Ectodermal cell (in vitro differentiated cells): Measurements from ENCODE around the gene CDH13.

Experiments
- H3K27ac ChIP-seq: 2 replicates; pipeline ENCODE4 v1.7.0; 2013; ENCODE audit warnings: mild to moderate bottlenecking, low read depth, low read length; ENCODE audit not compliant: insufficient read depth, poor library complexity, severe bottlenecking
- H3K27me3 ChIP-seq: 2 replicates; pipeline ENCODE4 v1.7.0; 2013; ENCODE audit warnings: mild to moderate bottlenecking, low read length; ENCODE audit not compliant: insufficient read depth, control insufficient read depth, poor library complexity, severe bottlenecking
- H3K36me3 ChIP-seq: one replicate; pipeline ENCODE4 v1.7.0; 2013; ENCODE audit warnings: low read length; ENCODE audit not compliant: control insufficient read depth, insufficient read depth
- H3K4me1 ChIP-seq: one replicate; pipeline ENCODE4 v1.7.0; 2013; ENCODE audit warnings: low read length; ENCODE audit not compliant: control insufficient read depth, insufficient read depth
- H3K4me3 ChIP-seq: 2 replicates; pipeline ENCODE4 v1.7.0; 2013; ENCODE audit warnings: low read depth, low read length, control low read depth; ENCODE audit not compliant: insufficient read depth
- H3K9me3 ChIP-seq: 2 replicates; pipeline ENCODE4 v1.7.0; 2013; ENCODE audit warnings: mild to moderate bottlenecking, low read length, moderate library complexity; ENCODE audit not compliant: control insufficient read depth
- WGBS, 2 experiments: methylation state at CpG; one replicate each; pipeline ENCODE4 v1.1.7; 2013; ENCODE audit warnings: missing lambda C conversion rate in 2 of 2; 5-methylcytosine and 5-hydroxymethylcytosine counted together

CDH13 gene

DNA sequence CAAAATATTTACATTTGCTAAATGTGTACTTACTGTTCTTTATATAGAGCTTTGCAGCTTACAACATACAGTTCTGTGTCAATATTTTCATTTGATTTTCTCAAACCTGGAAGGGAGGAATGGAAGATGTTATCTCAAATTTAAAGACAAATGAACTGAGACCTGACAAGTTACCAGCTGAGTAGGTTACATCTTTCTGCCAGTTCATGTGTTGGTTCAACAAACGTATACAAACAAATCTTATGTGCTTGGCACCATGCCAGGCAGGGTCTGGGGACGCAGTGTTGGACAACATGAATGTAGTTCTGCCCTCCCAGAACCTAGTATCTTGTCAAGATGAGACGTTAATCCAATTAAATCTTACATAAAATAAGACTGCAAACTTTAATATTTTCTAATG is 673.6 kb downstream of the CDH13 start:
- 89 to 97% methylated on average over 2 to 3 of the region's 3 CpGs for WGBS, 2 experiments

DNA sequence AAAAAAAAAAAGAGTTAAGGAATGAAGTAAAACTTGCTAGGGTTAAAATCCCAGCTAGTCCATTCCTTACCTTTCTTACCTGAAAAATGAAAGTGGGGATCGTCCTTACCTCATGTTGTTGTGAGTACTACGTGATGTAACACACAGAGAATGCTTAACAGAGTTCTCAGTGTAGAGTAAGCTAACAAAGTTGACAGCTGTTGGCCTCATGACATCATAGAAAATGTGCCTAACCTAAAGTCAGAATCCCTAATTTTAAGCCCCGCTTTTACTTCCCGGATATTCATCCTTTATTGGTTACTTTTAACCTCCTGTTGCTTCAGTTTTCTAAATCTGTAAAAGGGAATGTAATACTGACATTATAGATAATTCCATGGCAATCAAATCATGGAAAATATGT is 675.2 kb downstream of the CDH13 start:
- Histone ChIP-seq H3K4me3 (no peak overlapping the region), H3K27me3 (no peaks in the 10 kb centered on the region), H3K36me3 (no peaks in the 10 kb centered on the region), H3K9me3 (no peaks in the 10 kb centered on the region), H3K4me1 (no peaks in the 10 kb centered on the region), H3K27ac (no peak overlapping the region)
- 74 to 82% methylated on average over 4 of the region's 4 CpGs for WGBS, 2 experiments

More for the DNA sequence above, 673.6 kb downstream of the CDH13 start:
- H3K4me1 ChIP-seq, result no peaks in the 10 kb centered on the region
- H3K4me3 ChIP-seq, result no peak overlapping the region
- no peaks in the 10 kb centered on the region for H3K9me3 ChIP-seq
- no peaks in the 10 kb centered on the region for H3K36me3 ChIP-seq
- H3K27me3 ChIP-seq, result no peaks in the 10 kb centered on the region
- H3K27ac ChIP-seq, result no peak overlapping the region

DNA sequence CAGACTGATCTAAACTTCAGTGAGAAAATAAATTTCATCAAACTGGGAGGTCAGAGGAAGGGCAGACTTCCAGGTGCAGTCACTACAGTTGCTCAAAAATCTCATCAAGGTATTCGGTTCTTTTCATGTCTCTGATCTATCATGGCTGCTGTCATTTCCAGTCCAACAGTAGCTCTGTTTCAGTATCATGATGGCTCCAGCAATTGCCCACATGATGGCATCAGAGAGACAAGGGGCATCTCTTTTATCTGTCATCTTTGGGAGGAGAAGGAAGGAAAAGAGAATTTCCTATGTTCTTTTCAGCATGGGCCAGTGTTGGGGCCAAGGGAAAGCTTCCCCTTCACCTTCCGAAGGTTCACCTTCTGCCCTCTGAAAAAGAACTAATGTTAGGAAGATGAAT is 676.1 kb downstream of the CDH13 start:
- Histone ChIP-seq H3K27ac (no peak overlapping the region), H3K36me3 (no peaks in the 10 kb centered on the region), H3K4me1 (no peaks in the 10 kb centered on the region), H3K9me3 (no peaks in the 10 kb centered on the region), H3K27me3 (no peaks in the 10 kb centered on the region), H3K4me3 (no peak overlapping the region)
- 81 to 94% methylated on average over 2 of the region's 2 CpGs for WGBS, 2 experiments

DNA sequence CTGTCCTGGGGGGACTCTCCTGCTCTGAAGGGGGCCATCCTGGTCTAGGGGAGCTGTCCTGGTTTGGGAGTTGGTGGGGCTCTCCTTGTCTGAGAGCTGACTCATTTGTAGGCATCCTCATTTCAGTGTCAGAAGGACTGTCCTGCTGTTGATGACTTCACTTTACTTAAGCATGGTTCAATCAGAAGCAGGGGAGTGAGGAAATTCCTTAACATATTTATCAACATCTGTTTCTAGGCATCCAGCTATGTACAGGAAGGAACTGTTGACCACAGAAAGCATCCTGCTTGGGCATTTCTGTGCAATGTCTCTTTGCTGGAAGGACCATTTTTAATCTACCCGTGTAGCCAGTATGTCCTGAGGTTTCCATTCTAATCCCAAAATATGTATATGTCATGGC is 678.3 kb downstream of the CDH13 start:
- Histone ChIP-seq H3K27ac (no peak overlapping the region), H3K4me1 (no peaks in the 10 kb centered on the region), H3K27me3 (no peaks in the 10 kb centered on the region), H3K9me3 (no peaks in the 10 kb centered on the region), H3K36me3 (no peaks in the 10 kb centered on the region), H3K4me3 (no peak overlapping the region)
- WGBS, 2 experiments, result 100% methylated on average over 1 of the region's 1 CpG

DNA sequence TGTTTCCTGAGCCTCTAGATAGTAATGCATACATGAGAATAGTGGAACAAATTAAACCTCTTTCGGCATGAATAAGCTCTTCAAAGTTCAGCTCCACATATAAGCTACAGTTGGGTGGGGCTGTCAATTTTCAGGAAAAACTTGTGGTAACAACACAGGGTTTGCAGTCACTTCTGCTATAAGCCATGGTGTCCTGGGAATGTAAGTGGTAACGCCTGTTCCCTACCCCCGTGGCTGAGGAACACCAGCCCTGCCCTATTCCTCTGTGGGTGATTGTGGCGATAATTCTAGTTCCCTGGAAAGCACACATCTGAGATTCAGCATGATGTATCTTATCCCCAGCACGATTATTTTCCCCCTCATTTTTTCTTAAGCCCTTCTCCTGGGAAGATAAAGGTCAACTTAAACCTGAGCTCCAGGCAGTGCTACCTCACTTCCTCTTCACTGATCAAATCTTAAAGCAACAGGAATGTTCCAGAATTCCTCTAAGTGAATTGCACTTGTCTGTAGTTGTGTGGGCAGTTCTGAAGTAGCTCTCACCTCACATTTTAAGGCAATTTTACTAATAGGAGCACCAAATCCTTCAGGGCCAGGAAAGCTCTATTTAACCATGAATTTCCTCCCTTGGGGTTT is 680.3 kb downstream of the CDH13 start:
- Histone ChIP-seq H3K36me3 (no peaks in the 10 kb centered on the region), H3K27ac (no peak overlapping the region), H3K27me3 (no peaks in the 10 kb centered on the region), H3K4me3 (no peak overlapping the region), H3K9me3 (no peaks in the 10 kb centered on the region), H3K4me1 (no peaks in the 10 kb centered on the region)
- 86 to 88% methylated on average over 5 of the region's 5 CpGs for WGBS, 2 experiments

DNA sequence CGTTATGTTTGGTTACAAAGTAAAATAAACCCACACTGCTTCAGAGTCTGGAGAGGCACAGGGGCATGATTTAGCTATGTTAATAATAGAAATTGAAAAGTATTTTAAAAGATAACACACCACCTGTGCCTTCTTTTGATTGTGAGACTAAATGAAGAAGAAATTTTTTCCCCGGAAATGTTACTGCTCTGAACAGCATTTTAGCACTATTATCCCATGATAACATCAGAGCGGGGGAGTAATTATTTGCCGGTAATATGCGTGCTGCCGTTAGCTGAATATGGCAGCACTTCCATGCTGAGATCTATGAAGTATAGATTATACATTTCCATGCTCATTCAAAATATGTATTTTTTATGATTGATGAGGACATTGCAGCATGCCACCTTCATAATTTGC is 680.8 kb downstream of the CDH13 start:
- Histone ChIP-seq H3K4me3 (no peak overlapping the region), H3K9me3 (no peaks in the 10 kb centered on the region), H3K27me3 (no peaks in the 10 kb centered on the region), H3K36me3 (no peaks in the 10 kb centered on the region), H3K27ac (no peak overlapping the region), H3K4me1 (no peaks in the 10 kb centered on the region)
- 97 to 98% methylated on average over 5 to 6 of the region's 6 CpGs for WGBS, 2 experiments

DNA sequence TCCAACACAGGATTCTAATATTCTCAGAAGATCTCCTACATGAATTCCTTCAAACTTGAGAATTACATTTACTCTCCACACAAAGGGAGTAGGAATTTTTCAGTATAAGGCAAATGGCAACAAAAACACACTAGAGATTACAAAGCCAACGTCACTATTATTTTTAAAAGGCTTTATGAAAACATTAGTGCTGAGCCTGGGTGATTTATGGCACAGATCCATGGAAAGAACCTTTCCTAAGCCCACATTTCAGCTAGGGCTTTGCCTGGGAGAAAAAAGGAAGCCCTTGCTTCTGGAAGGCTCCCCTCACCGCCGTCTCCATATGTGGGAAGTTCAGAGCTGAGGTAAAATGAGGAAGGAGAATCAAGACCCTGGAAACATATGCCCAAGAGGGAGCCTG is 681.6 kb downstream of the CDH13 start:
- 88 to 98% methylated on average over 3 of the region's 3 CpGs for WGBS, 2 experiments

DNA sequence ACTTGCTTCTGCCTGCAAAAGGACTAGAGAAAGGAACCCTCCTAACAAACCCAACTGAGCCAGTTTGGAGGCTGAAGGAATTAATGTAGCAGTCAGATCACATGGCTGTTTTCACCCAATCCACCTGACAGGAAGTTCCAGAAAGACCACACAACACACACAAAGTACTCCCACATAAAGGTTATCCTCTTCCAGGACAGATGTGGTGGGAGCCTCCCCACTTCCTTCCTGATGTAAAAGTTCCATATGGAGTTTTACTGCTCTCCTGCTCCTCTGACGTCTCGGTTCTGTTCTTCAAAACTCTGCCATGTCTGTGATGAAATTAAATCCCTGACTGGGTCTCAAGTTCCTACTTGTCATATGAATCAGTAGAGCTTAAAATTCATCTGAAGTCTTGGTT is 684.0 kb downstream of the CDH13 start:
- no peaks in the 10 kb centered on the region for H3K27me3 ChIP-seq
- WGBS, 2 experiments, result 80 to 92% methylated on average over 2 of the region's 2 CpGs
- H3K4me1 ChIP-seq, result no peaks in the 10 kb centered on the region
- H3K4me3 ChIP-seq, result no peak overlapping the region
- no peaks in the 10 kb centered on the region for H3K36me3 ChIP-seq
- H3K27ac ChIP-seq, result no peak overlapping the region
- no peaks in the 10 kb centered on the region for H3K9me3 ChIP-seq

More for the DNA sequence above, 681.6 kb downstream of the CDH13 start:
- Histone ChIP-seq H3K9me3 (no peaks in the 10 kb centered on the region), H3K36me3 (no peaks in the 10 kb centered on the region), H3K4me1 (no peaks in the 10 kb centered on the region), H3K27me3 (no peaks in the 10 kb centered on the region), H3K27ac (no peak overlapping the region), H3K4me3 (no peak overlapping the region)

DNA sequence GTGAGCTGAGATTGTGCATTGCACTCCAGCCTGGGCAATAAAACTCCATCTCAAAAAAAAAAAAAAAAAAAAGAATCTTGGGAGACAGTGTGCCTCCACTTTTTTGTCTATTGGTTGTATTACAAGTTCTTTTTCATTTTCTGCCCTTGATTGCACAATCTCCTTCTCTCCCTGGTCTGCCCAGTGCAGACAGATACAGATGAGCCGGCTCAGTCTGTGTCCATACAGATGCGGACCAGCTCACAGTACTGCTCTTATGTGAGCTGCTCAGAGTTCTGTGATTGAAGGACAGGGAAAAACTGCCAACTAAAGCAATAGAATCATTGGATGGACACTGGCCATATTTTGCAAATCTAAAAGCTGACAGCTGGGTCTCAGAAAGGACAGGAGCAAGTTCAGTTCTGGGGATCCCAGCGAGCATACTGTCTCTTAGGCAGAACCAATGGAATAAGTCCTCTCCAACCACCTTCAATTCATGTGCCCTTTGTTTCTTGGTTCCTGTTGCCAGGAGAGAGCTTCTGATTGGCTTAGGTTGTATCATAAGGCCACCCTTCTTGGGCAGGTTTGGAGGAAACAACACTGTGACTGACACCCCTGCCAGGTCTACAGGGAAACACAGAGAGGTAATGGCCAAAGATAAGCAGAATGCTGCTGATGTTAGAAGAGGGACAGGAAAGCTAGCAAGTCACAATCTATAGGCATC is 685.4 kb downstream of the CDH13 start:
- H3K4me3 ChIP-seq, result no peak overlapping the region
- H3K36me3 ChIP-seq, result no peaks in the 10 kb centered on the region
- H3K27ac ChIP-seq, result no peak overlapping the region
- WGBS, 2 experiments, result 94% methylated on average over 3 of the region's 3 CpGs
- H3K9me3 ChIP-seq, result no peaks in the 10 kb centered on the region
- no peaks in the 10 kb centered on the region for H3K4me1 ChIP-seq
- no peaks in the 10 kb centered on the region for H3K27me3 ChIP-seq

DNA sequence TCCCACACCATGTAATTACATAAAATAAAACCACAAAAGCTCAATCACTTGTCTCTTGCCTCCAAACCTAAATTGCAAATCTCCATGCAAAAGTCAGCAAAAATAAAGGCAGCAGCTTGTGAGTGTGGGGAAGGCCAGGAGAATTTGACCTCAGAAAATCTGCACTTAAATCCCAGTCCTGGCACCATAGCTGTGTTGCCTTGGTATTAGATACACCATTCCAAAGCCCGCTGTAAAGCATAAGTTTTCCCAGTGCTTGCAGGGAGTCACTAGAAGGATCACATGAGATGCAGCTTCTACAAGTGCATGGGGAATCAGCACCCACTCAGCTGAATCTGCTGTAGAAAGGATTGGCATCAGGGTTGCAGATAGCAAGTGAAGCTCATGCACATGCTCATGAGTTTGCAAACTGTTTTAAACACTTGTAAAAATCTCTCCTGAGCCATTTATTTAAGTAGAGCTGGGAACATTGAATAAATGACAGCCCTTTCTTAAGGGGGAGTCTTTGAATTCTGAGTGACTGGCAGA is 686.0 kb downstream of the CDH13 start:
- Histone ChIP-seq H3K27me3 (no peaks in the 10 kb centered on the region), H3K36me3 (no peaks in the 10 kb centered on the region), H3K27ac (no peak overlapping the region), H3K9me3 (no peaks in the 10 kb centered on the region), H3K4me3 (no peak overlapping the region), H3K4me1 (no peaks in the 10 kb centered on the region)
- WGBS, 2 experiments, result 95 to 100% methylated on average over 1 of the region's 1 CpG
